Measurements from ENCODE around the gene MB21D2.

DNA sequence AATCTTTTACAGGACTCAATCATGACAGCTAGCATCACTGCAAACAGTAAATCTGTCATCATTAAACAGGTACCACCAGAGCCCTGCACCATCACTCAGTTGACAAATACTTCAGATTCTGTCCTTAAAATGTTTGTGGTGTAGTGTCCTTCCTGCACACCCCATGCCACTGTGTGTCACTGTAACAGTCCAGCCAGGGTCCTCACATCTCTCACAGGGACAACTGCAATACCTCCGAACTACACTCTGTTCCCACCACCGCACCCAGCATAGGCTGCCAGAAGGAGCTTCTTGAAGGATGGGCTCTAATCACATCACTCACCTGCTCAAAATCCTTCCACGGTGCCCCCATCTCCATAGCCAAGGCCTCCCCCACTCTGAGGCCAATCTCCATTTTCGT, 100.2 kb downstream of the MB21D2 start:
- TF ChIP-seq EP300 (IDR thresholded peaks at IDR 0.05), result no peak
- TF ChIP-seq, protein P1, sequence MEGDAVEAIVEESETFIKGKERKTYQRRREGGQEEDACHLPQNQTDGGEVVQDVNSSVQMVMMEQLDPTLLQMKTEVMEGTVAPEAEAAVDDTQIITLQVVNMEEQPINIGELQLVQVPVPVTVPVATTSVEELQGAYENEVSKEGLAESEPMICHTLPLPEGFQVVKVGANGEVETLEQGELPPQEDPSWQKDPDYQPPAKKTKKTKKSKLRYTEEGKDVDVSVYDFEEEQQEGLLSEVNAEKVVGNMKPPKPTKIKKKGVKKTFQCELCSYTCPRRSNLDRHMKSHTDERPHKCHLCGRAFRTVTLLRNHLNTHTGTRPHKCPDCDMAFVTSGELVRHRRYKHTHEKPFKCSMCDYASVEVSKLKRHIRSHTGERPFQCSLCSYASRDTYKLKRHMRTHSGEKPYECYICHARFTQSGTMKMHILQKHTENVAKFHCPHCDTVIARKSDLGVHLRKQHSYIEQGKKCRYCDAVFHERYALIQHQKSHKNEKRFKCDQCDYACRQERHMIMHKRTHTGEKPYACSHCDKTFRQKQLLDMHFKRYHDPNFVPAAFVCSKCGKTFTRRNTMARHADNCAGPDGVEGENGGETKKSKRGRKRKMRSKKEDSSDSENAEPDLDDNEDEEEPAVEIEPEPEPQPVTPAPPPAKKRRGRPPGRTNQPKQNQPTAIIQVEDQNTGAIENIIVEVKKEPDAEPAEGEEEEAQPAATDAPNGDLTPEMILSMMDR (IDR thresholded peaks at IDR 0.05), result no peak

Measured in upper lobe of left lung (tissue), 4 donors.